ENCODE results near the gene HDAC5.

Gene HDAC5

DNA sequence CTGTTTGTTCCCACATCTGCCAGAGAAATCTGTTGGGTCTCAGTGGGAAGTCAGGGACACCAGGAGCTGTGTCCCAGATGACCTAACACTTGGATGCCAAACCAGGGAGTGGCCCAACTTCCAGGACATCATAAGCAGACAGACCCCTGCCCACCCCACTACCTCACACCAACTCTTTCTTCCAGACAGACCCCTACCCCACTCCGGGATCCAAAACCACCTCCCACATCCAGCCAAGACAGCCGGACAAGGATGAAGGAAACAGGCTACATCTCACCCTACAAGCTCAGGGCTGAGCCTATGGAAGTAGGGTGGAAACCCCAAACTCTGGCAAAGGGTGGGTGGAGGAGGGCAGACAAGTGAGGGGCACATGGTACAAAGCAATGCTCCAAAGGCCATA lies 3.6 kb downstream of the HDAC5 start:
- H3K4me3 ChIP-seq (ENCODE audit: low read length): no peak overlapping the region
- DNase-seq (ENCODE audit: low read depth): no peak
- TF ChIP-seq, protein P1, sequence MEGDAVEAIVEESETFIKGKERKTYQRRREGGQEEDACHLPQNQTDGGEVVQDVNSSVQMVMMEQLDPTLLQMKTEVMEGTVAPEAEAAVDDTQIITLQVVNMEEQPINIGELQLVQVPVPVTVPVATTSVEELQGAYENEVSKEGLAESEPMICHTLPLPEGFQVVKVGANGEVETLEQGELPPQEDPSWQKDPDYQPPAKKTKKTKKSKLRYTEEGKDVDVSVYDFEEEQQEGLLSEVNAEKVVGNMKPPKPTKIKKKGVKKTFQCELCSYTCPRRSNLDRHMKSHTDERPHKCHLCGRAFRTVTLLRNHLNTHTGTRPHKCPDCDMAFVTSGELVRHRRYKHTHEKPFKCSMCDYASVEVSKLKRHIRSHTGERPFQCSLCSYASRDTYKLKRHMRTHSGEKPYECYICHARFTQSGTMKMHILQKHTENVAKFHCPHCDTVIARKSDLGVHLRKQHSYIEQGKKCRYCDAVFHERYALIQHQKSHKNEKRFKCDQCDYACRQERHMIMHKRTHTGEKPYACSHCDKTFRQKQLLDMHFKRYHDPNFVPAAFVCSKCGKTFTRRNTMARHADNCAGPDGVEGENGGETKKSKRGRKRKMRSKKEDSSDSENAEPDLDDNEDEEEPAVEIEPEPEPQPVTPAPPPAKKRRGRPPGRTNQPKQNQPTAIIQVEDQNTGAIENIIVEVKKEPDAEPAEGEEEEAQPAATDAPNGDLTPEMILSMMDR (conservative IDR thresholded peaks at IDR 0.05; ENCODE audit: low read length): no peak

- no peak for DNase-seq (ENCODE audit: low read depth)
- TF ChIP-seq, protein P1 (conservative IDR thresholded peaks at IDR 0.05; ENCODE audit: low read length): no peak
- H3K4me3 ChIP-seq (ENCODE audit: low read length): no peak overlapping the region
Observed at GRCh38 chr17:44119062-44119461, 4.4 kb downstream of the HDAC5 start.

GRCh38 chr17:44118427-44119050 lies 4.9 kb downstream of the HDAC5 start:
- no peak for DNase-seq (ENCODE audit: low read depth)
- TF ChIP-seq, protein P1 (conservative IDR thresholded peaks at IDR 0.05; ENCODE audit: low read length): no peak
- H3K4me3 ChIP-seq (ENCODE audit: low read length): no peak overlapping the region

GRCh38 chr17:44117351-44117750 lies 6.1 kb downstream of the HDAC5 start:
- TF ChIP-seq, protein P1 (conservative IDR thresholded peaks at IDR 0.05; ENCODE audit: low read length): no peak
- H3K4me3 ChIP-seq (ENCODE audit: low read length): no peak overlapping the region
- DNase-seq (ENCODE audit: low read depth): no peak

DNA sequence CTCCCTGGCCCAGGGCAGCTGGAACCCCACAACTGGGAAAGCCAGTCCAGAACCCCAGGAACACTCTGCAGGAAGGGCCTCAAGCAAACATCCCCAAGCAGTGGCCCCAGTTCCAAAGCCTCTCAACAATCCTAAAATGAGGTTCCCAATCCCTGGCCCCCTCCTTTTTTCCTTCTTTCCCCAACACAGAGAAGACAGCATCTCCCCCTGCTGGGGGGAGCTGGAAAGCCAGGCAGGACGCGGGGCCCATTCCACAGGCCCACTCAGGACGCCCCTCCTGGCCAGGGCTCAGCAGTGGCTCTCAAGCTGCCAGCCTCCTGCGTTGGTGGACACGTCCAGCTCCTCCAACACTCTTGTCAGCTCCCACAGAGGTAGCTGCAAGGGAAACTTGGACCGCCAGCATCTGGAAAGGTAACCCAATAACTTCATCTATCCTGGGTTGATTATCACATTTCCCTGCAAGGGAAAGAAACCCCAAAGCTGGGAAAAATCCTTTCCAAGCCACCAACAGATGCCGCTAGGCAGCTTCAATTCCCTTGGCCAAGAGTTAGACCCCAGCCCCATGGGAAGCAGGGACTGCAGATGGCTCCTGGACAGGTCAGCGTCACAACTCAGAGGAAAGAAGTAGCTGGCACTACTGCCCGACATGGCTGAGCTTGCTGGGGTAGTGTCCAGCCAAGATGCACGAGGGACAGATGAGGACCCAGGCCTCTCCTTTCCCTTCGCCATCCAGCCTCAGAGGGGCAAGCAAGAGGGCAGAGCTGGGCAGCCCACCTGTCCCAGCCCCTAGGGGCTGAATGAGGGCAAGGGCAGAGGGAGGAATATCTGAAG lies 7.6 kb downstream of the HDAC5 start:
- peak; percentile 36 for DNase-seq (ENCODE audit: low read depth)
- no peak overlapping the region for H3K4me3 ChIP-seq (ENCODE audit: low read length)
- TF ChIP-seq, protein P1 (conservative IDR thresholded peaks at IDR 0.05; ENCODE audit: low read length): peak; percentile 74

- no peak overlapping the region for H3K4me3 ChIP-seq (ENCODE audit: low read length)
- TF ChIP-seq, protein P1 (conservative IDR thresholded peaks at IDR 0.05; ENCODE audit: low read length): no peak
- no peak for DNase-seq (ENCODE audit: low read depth)
Observed at GRCh38 chr17:44113868-44114840, 9.3 kb downstream of the HDAC5 start.

Measured in AG10803 (cell line).